Measurements from ENCODE around the gene ENO4.

ENO4 gene, protein sequence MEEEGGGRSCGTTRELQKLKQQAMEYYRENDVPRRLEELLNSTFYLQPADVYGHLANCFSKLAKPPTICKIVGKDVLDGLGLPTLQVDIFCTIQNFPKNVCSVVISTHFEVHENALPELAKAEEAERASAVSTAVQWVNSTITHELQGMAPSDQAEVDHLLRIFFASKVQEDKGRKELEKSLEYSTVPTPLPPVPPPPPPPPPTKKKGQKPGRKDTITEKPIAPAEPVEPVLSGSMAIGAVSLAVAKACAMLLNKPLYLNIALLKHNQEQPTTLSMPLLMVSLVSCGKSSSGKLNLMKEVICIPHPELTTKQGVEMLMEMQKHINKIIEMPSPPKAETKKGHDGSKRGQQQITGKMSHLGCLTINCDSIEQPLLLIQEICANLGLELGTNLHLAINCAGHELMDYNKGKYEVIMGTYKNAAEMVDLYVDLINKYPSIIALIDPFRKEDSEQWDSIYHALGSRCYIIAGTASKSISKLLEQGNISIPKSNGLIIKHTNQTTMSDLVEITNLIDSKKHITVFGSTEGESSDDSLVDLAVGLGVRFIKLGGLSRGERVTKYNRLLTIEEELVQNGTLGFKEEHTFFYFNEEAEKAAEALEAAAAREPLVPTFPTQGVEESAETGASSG

DNA sequence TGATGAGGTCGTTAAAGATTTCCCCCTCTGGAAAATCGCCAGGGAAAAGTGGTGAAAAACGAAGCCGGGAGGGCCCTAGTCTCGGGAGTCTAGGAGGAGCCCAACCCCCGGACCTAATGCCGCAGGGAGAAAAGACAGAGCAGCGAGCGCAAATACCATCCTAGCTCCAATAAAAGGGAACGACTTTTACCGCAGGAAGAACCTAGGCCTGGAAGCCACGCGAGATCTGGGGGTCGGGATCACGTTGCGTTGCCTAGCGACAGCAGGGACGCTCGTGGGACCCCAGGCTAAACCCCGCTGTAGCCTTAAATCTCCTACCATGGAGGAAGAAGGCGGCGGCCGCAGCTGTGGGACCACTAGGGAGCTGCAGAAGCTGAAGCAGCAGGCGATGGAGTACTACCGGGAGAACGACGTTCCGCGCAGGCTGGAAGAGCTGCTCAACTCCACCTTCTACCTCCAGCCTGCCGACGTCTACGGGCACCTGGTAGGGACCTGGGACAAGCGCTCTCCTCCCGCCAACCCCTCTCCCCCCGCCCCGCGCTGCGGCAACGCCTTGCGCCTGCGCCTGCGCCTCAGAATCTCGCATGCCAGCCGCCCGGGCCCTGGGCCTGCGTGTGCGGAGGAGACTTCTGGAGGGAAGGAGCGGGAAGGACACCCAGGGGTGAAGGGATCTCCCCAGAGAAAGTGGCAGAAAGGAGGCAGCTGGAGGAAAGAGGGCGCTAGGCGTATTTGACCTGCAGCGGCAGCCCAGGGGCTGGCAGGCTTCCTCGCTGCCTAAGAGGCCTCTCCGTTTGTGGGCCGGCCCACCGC is at the start of gene ENO4:
Gene ENO4, plus strand, starts transcription at position 252 of the 810 bp plus-strand sequence. Its CDS starts 68 bp downstream, at position 320.
- no peak for DNase-seq

DNA sequence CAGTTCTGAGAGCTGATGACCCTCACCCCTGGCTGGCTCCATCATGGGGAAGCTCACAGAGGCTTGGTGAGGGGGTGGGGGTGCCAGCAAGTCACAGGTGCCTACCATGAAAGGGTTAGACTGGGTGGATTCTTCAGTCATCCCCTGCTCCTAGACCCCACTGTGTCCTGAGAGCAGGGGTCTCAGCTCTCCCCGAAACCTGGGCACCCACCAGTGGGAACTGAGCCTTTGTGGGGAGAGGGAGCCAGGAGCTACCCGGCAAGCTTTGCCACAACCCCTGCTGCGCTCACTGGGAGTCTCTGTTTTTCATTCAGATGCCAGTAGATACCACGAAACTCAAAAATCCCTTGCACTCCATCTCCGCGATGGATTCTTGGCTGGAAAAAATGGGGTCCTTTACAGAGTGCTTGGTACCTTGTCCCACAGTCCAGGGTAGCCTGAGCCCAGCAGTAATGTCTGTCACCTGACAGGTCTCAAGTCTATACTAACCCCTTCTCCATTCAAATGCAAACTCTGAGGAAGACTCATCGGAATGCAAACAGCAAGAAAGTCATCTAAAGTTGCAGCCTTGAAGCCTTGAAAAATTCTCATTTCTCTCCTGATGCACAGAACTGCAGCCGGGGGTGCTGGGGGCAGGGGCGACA is 48.9 kb upstream of the ENO4 start:
- no peak for DNase-seq

DNA sequence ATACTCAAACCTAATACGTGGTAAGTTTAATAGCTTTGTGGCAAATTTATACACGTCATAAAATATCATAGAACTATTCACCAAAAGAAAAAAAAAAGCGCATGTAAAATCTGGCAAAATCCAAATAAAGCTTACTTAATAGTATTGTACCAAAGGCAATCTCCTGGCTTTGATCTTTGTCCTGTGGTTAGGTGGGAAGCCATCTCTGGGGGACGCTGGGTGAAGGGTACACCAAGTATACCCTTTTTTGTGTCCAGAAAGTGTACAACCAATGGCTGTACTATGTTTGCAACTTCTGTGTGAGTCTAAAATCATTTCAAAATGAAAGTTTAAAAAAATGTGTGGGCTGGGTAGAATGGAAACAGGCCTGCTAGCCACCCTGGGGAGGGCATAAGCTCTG is 47.6 kb upstream of the ENO4 start:
- no peak for DNase-seq

DNA sequence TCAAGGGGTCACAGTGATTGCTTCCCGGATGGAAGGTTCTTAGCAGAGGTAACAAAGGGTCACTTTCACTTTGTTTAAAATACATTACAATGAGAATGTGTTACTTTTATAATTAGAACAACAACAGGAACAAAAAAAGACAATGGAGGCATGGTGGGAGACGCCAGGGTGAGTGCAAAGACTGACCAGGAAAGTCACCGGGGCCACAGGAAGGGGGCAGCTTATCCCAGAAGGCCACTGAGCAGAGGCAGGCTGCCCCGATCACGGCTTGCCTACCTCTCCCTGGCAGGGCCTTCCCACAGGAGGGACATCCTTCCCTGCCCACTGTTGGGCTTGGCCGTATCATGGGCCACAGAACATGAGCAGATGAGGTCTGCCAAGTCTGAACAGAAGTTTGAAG is 46.8 kb upstream of the ENO4 start:
- DNase-seq, result no peak

DNA sequence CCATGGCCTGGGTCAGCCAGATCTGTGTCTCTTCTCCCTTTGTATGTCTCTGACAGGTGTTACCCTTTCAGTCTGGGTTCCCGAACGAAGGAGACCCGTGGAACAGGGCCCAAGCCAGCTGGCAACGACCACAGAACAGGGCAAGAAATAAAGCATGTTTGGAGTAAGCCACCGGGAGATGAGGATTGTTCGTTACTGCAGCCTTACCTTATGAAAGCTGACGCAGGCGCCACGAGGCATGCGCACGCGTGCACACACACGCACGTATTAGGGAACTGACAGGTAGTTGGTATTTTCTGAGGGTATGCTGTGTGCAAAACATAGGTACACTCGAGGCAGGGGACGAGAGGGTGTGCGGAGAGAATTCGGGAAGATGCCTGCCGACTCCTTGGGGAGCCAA is 46.4 kb upstream of the ENO4 start:
- DNase-seq, result no peak

DNA sequence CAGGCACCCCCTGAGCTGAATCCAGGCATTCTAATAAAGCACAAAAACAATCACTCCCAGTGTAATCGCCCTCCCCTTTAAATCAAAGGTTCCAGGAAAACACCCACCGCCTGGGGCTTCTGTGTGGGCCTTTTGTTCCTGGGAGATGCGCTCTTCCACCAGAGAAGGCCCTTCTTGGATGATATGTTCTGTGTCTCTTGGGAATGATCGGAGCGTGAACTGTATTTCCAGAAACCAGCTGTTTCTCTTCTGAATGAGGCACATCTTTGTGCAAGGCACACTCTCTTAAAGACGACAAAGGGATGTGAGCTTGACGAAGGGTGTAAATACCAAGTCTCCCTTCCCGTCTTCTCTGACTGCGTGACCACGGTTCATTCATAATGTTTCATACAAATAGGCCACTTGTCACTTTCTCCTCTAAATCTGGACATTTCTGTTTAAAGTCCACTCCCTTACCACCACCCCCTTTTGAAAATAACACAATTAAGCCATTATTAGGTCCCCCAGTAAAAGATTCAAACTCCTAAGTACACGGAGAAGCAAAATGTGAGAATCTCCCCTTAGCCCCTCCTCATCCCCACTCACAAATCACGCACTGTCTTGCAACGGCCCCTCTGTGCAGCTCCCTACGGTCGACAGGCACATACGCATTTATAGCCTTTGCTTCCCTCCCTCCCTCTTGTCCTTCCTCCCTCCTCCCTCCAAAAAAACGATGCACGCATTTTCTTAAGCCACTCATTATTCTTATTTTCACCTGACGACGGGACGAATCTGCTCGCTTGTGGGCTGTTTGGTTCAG is 45.6 kb upstream of the ENO4 start:
- DNase-seq, result no peak

DNA sequence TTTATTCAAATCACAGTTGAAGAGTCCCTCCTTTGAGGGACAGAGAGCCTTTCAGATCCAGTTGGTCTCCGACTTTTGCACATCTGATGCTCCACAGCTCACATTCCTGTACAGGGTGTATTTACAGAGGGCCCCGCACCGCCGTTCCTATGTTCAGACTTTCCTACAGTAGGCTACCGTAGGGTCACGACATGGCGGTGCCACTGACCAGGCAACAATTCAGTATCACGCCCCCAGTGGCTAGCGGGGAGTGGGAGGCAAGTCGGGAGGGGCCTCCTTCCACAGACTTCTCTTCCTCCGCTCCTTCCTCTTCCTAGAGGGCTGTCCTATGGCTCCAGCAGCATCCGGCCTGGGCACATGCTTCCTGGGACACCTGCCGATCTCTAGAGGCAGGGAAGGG is 40.6 kb upstream of the ENO4 start:
- no peak for DNase-seq

DNA sequence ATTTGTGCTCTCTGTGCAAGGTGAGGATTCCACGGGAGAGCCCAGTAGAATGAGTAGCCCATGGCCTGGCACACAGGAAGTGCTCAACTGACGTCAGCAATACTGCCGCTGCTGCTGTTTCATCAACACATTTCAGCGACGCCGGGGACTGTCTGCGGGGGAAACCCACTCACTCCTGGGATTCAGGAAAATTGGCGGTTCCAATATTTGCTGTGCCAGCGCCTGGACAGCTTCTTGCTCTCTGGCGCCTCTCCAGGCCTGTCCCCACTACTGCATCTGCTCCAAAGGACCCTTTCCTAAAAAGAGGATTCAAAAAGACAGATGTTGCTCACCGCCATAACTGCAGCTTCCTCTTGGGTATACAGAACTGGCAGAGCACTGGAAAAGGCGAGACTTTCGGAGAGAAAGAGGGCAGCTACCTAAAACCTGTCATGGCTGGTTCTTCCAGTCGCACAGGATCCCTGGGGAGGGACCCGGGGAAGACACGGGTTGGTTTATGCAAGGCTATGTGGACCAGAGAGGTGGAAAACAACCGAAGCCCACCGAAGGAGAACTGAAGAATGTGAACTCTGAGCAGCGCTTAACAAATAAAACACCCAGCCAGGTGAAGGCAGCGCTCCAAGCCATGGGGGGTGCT is 39.7 kb upstream of the ENO4 start:
- no peak for DNase-seq

DNA sequence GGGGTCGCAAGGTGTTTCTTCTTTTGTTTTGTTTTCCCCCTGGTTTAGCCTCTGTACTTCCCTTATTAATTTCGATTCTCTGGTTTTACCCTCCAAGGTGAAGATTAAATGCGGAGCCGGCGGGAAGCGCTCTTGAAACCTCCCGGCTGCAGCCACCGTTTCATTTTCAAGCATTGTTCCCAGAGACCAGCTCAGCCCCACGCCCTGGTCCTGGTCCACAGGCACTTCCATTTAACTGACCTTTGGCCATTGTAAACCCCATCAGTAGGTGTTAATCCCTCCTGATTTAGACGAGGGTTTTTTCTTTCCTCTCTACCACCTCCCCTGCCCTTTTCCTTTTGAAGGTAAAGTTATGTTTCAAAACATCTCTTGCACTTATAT is 39.2 kb upstream of the ENO4 start:
- no peak for DNase-seq

DNA sequence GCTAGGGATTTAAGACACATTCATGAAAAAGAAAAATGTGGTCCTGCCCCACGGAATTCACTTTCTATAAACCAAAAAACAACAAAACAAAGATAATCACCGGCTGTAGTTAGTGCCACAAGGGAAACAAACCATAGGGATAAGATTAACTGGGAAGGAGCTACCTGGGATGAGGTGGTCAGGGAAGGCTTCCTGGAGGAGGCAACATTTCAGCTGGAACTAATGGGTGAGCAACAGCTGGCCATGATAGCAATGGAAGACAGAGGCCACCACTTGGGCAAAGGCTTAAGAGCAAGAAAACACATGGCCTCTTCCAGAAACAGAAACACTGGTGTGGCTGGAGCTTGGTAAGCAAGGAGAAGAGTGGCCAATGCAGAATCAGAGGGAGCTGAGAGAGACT is 38.4 kb upstream of the ENO4 start:
- no peak for DNase-seq

DNA sequence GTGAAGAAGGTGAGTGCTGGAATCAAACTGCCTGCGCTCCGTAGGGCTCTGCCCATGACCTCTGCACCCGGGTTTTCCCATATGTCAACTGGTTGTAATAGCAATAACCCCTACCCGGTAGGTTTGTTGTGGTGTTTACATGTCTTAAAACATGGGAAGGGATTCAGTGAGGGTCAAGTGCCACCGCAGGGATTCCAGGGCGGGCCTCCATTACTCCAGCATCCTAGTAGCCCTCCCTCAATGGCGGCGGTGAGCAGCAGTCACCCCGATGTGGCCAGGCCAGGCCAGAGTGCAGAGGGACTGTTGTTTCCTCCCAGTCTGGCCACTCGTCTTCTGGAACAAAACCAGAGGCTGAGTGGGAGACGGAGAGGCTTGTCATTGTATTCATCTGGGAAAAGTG is 37.6 kb upstream of the ENO4 start:
- DNase-seq, result no peak

DNA sequence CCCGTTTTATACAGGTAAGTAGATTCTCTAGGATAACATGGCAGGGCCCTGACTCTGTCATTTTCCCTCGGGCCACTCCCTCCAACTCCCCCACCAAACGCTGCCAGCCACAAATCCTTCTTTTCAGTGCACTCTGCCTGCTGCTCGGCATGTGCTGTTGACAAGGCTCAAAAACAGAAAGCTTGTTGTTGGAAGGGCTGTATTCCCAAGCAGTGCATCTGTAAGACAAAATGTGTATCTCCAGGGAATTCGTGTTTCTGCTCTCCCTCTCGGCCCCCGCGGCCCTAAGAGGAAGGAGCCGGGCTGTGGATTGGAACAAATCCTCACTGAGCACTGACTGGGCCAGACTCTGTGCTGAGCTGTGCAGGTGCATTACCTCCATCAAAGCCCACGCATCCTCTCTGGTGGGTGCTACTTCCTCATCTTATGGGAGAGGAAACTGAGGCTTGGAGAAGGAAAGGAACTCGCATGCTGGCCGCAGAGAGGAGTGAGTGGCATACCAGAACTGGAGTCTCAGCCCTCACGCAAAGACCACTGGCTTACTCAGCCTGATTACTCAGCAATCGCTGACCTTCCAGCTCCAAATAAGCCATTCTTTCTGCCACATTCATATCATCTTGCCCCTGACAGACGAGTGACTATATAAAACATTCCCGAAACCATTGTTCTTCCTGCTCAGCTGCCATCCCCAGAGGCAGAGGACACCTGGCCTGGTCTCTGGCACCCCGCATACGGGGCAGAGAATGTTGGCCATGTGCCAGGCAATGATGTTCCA is 33.5 kb upstream of the ENO4 start:
- no peak for DNase-seq

DNA sequence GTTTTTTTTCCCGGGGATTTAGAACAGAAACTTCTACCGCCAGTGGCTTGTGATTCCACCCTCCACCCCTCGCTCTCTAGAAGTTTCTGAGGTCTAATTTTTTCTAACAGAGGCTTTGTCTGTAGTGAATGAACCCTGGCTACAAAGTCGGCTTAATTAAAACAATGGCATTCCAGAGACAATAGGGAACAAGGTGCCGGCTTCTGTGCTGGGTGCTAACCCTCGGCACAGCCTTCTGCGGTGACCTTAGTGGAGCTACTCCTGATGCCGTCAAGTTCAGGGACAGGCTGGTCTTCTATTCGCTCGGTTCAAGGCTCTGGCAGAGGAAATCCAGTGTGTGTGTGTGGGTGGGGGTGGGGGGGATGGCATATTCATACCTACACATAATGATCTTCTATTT is 32.1 kb upstream of the ENO4 start:
- no peak for DNase-seq

DNA sequence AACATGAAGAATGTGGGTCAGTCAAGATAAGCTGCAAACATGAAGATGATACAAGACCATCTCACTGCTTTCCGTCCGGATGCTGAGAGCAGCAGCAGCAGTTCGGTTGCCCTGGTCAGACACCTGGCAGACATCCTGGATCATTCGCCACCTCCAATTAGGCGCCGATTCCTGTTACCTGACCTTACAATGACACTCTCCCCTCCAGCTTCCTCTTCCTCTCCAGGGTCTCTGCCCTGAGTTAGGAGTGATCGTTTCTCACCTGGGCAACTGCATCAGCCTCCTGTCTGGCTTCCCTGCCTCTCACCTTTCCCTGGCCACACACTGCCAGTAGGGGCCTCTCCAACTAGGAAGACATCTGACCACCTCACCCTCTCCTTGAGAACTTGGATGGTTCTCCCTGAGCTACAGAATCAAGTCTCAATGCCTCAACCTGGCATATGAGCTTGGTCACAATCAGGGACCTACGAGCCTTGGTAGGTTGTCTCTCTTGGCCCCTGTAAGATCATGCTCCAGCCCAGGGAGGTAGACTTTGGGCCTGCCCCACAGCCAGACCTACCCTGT is 31.4 kb upstream of the ENO4 start:
- DNase-seq, result no peak

DNA sequence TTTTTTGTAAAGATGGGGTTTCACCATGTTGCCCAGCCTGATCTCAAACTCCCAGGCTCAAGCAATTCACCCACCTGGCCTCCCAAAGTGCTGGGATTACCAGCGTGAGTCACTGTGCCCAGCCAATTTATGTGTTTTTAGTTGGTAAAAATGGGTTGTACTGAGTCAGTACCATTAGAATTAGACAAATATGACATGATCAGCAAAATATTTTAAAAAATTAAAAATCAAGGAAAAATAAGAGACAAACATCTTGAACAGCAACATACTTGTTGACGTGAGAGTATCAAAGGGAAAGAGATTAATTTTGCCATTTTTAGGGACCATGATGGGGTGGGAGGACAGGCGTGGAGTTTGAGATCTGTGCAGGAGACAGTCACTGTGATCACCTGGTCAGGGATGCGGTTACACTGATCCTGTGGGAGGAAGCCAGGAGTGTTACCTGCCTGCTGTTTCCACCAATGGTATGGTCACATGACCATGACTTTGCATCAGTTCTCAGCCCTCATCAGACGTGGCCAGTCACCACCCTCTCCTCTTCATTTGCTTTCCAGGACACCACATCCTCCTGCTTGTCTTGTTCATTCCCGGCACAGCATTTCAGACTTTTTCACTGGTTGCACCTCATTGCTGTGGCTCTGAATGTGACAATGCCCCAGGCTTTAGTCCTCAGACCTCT is 29.2 kb upstream of the ENO4 start:
- DNase-seq, result no peak

DNA sequence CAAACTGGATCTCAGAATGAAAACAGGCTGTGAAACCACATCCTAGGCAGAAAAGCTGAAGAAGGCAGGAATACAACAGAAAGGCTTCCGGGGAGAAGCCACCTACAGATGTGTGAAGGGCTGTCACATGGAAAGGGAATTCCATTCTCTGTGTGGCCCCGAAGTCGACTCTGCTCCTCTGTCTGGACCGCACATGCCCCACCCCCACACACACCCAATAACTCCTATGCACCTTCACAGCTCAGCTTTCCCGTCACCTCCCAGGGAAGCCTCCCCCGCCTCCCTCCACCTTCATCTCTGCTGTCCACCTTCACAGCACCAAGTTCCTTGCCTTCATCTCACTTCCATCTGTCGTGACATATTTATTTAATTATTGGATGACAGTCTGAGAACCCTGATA is 23.4 kb upstream of the ENO4 start:
- no peak for DNase-seq

DNA sequence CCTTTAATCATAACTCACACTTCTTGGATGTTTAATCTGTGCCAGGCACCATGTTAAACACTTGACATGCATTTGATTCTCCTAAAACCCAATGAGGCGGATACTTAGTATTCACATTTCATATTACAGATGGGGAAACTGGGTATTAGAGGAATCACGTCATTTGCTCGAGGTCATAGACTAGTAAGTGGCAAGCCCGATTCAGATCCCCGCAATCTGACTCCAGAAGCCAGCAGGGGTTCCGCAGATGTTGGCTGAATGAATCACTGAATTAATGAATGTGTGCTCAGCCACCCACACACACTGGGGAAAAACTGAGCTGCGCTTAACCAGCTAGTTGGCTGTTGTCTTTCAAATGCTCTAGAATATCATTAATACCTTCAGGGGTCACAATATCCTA is 22.5 kb upstream of the ENO4 start:
- DNase-seq, result no peak

DNA sequence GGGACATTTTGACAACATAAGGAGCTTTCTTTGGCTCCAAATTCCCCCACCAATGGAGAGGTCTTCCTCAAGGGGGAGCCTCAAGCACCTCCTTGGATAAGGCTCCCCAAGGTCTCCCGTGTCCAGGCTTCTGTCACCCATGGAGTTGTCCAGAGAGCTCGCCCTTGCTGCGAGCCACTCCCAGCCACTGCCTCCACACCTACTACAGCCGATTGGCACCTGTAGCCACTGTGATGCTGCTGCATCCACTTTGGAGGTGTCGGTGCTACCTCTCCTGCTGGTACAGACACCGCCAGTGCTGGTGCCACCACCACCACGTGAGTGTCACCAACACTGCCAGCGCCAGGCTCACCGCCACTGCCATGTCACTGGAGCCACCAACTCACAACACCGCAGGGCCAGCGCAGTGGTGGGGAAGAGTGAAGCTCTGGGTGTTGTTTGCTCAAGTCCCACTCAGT is 22.1 kb upstream of the ENO4 start:
- DNase-seq, result no peak

DNA sequence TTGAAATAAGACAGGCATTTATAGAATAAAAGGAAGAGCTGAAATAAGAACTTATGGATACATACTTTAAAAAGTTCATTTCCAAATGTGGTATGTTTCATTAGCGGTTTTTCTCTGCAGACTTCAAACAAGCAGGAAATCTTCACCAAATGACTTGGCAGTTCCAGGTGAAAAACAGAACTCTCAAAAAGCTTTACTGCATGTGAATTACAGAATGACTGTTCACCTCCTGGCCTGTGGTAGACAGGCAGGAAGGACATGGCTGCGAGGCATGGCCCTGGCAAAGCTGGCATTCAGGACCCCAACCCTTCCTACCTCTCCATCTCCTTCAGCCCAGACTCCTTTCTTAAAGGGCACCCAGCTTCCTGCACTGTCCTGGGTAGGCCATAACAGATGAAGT is 21.2 kb upstream of the ENO4 start:
- DNase-seq, result no peak

DNA sequence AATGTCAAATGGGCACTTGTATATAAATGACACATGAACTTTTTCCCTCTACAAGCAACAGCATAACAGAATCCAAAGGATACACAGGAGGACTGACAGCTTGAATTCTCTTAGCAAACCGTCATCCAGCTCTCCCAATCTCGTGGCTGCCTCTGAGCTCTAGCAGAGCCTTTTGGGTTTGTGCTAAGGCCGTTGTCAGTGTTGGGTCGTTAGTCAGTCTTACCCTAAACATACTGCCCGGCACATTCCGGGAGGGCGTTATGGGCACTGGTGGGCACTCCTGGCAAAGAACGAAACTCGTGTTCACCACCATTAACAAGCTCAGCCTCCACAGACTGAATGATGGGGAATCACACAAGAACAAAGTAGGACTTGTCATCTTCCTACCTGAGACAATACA is 19.6 kb upstream of the ENO4 start:
- no peak for DNase-seq
